Measurements from ENCODE around the gene NPTXR.

DNA sequence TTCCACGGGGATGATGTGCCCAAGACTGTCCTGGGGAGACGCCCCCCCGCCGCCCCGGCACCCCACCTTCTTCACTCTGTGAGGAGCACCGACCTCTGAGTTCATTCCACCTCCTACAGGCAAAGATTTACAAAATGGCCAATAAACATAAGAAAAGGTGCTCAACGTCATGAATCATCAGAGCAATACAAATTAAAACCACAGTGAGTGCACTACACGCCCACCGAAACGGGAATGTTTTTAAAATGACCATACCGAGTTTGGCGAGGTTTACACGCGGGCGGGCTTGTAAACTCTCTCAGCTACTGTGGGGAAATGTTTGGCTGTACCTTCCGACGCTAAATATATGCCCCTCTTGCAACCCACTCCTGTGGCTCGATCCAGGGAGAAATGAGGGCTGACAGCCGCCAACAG lies 7.9 kb downstream of the NPTXR start:
- TF ChIP-seq, protein P1, sequence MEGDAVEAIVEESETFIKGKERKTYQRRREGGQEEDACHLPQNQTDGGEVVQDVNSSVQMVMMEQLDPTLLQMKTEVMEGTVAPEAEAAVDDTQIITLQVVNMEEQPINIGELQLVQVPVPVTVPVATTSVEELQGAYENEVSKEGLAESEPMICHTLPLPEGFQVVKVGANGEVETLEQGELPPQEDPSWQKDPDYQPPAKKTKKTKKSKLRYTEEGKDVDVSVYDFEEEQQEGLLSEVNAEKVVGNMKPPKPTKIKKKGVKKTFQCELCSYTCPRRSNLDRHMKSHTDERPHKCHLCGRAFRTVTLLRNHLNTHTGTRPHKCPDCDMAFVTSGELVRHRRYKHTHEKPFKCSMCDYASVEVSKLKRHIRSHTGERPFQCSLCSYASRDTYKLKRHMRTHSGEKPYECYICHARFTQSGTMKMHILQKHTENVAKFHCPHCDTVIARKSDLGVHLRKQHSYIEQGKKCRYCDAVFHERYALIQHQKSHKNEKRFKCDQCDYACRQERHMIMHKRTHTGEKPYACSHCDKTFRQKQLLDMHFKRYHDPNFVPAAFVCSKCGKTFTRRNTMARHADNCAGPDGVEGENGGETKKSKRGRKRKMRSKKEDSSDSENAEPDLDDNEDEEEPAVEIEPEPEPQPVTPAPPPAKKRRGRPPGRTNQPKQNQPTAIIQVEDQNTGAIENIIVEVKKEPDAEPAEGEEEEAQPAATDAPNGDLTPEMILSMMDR (conservative IDR thresholded peaks at IDR 0.05; ENCODE audit: low read depth, low read length): no peak
- TF ChIP-seq RAD21 (IDR thresholded peaks at IDR 0.05; ENCODE audit: low read length) (no peak), MAZ (IDR thresholded peaks at IDR 0.05; ENCODE audit: borderline replicate concordance, low read depth, low read length) (no peak)

Measured in IMR-90 (cell line).